A549 (cell line): ENCODE results near the gene NBR1. TPM values are rescaled to one million over a fixed set of nuclear protein-coding genes. Genes with fewer than 3 reads are reported as not detected.

Source experiments
- ATOH8 ChIP-seq: fragments of 250-450 bp; sonication (Bioruptor Pico); IDR thresholded peaks from 2 replicates; pipeline ENCODE4 v1.5.0; 2020; ENCODE audit warnings: low read depth, mild to moderate bottlenecking, moderate library complexity
- BHLHE40 ChIP-seq: IDR thresholded peaks from 2 replicates; pipeline ENCODE4 v1.6.1; 2012; ENCODE audit warnings: low read depth, low read length, inconsistent platforms
- CEBPB ChIP-seq, 2 experiments: fragments of >200 bp in 1 of 2; sonication (Bioruptor Twin) in 1 of 2; formaldehyde crosslinking in 1 of 2; IDR thresholded peaks; 2 replicates each; pipeline ENCODE4 v1.6.1; 2012 to 2016
- CHD4 ChIP-seq: fragments of 200-600 bp; sonication (generic); IDR thresholded peaks from 2 replicates; pipeline ENCODE4 v1.6.1; 2016; ENCODE audit warnings: antibody characterized with exemption, mild to moderate bottlenecking, borderline replicate concordance
- E2F6 ChIP-seq: IDR thresholded peaks from 2 replicates; pipeline ENCODE4 v1.6.1; 2012; ENCODE audit warnings: low read depth, borderline replicate concordance
- EHF ChIP-seq: fragments of 250-450 bp; sonication (Bioruptor Pico); IDR thresholded peaks from 2 replicates; pipeline ENCODE4 v1.5.0; 2020; ENCODE audit warnings: mild to moderate bottlenecking
- EHMT2 ChIP-seq: fragments of 200-600 bp; sonication (generic); IDR thresholded peaks from 2 replicates; pipeline ENCODE4 v1.6.1; 2016; ENCODE audit warnings: antibody characterized with exemption, low read depth, mild to moderate bottlenecking, moderate library complexity
- EP300 ChIP-seq, 2 experiments: fragments of >200 bp; sonication (Bioruptor Twin); formaldehyde crosslinking; IDR thresholded peaks; 2 replicates in 1 of 2; 3 replicates in 1 of 2; pipeline ENCODE4 v1.6.1; 2016 to 2017
- FOSB ChIP-seq: fragments of 250-450 bp; sonication (Bioruptor Pico); IDR thresholded peaks from 2 replicates; pipeline ENCODE4 v1.5.0; 2020; ENCODE audit warnings: mild to moderate bottlenecking, moderate library complexity
- FOXS1 ChIP-seq: fragments of 250-450 bp; sonication (Bioruptor Pico); IDR thresholded peaks from 2 replicates; pipeline ENCODE4 v1.5.0; 2020; ENCODE audit warnings: mild to moderate bottlenecking, moderate library complexity
- HDAC2 ChIP-seq: fragments of 200-600 bp; sonication (generic); IDR thresholded peaks from 2 replicates; pipeline ENCODE4 v1.6.1; 2016
- HES2 ChIP-seq: fragments of >200 bp; sonication (Bioruptor Twin); formaldehyde crosslinking; IDR thresholded peaks from 2 replicates; pipeline ENCODE4 v1.6.1; 2016
- HEYL ChIP-seq: fragments of 250-450 bp; sonication (Bioruptor Pico); IDR thresholded peaks from 2 replicates; pipeline ENCODE4 v1.8.0; 2021; ENCODE audit warnings: mild to moderate bottlenecking, moderate library complexity
- HOXB13 ChIP-seq: fragments of 250-450 bp; sonication (Bioruptor Pico); IDR thresholded peaks from 2 replicates; pipeline ENCODE4 v1.5.0; 2020; ENCODE audit warnings: low read depth, mild to moderate bottlenecking, moderate library complexity
- HOXB5 ChIP-seq: fragments of 250-450 bp; sonication (Bioruptor Pico); IDR thresholded peaks from 2 replicates; pipeline ENCODE4 v1.5.0; 2020; ENCODE audit warnings: mild to moderate bottlenecking, moderate library complexity
- JUNB ChIP-seq: fragments of >200 bp; sonication (Bioruptor Twin); formaldehyde crosslinking; IDR thresholded peaks from 2 replicates; pipeline ENCODE4 v1.6.1; 2016
- KDM1A ChIP-seq: fragments of 200-600 bp; sonication (generic); IDR thresholded peaks from 2 replicates; pipeline ENCODE4 v1.6.1; 2016; ENCODE audit warnings: low read depth, mild to moderate bottlenecking
- KDM5A ChIP-seq: fragments of 200-600 bp; sonication (generic); IDR thresholded peaks from 2 replicates; pipeline ENCODE4 v1.6.1; 2016; ENCODE audit warnings: antibody characterized with exemption, mild to moderate bottlenecking
- MAFK ChIP-seq: fragments of 450-650 bp; IDR thresholded peaks from 2 replicates; pipeline ENCODE4 v1.6.1; 2014; ENCODE audit not compliant: partially characterized antibody
- MAZ ChIP-seq: fragments of 150-350 bp; IDR thresholded peaks from 2 replicates; pipeline ENCODE4 v1.6.1; 2014; ENCODE audit warnings: antibody characterized with exemption, low read depth, low read length, borderline replicate concordance
- MYC ChIP-seq: IDR thresholded peaks from 2 replicates; pipeline ENCODE4 v1.6.1; 2012; ENCODE audit warnings: mild to moderate bottlenecking, inconsistent platforms, low read length, improper control_type of control experiment, borderline replicate concordance
- NR3C1 ChIP-seq: fragments of >200 bp; sonication (Bioruptor Twin); formaldehyde crosslinking; IDR thresholded peaks from 3 replicates; pipeline ENCODE4 v1.6.1; 2017
- PBX3 ChIP-seq: IDR thresholded peaks from 2 replicates; pipeline ENCODE4 v1.6.1; 2012
- POLR2AphosphoS2 ChIP-seq: conservative IDR thresholded peaks from 2 replicates; pipeline ENCODE4 v1.6.1; 2012; ENCODE audit warnings: low read length, improper control_type of control experiment, inconsistent platforms
- RAD21 ChIP-seq, 2 experiments: fragments of >200 bp in 1 of 2; sonication (Bioruptor Twin) in 1 of 2; formaldehyde crosslinking in 1 of 2; IDR thresholded peaks in 1 of 2; conservative IDR thresholded peaks in 1 of 2; 2 replicates in 1 of 2; 3 replicates in 1 of 2; pipeline ENCODE4 v1.6.1; 2012 to 2018; ENCODE audit warnings: inconsistent platforms in 1 of 2
- RARB ChIP-seq: fragments of 250-450 bp; sonication (Bioruptor Pico); IDR thresholded peaks from 2 replicates; pipeline ENCODE4 v1.8.0; 2021; ENCODE audit warnings: mild to moderate bottlenecking, moderate library complexity
- RCOR1 ChIP-seq: fragments of 150-350 bp; IDR thresholded peaks from 2 replicates; pipeline ENCODE4 v1.6.1; 2014; ENCODE audit warnings: antibody characterized with exemption, low read length, low read depth
- REST ChIP-seq: fragments of 200-600 bp; sonication (generic); IDR thresholded peaks from 2 replicates; pipeline ENCODE4 v1.6.1; 2016; ENCODE audit warnings: antibody characterized with exemption, mild to moderate bottlenecking, moderate library complexity
- RFX5 ChIP-seq: fragments of 450-650 bp; IDR thresholded peaks from 2 replicates; pipeline ENCODE4 v1.7.1; 2014; ENCODE audit warnings: antibody characterized with exemption, mild to moderate bottlenecking, moderate library complexity
- RNF2 ChIP-seq: fragments of 200-600 bp; sonication (generic); IDR thresholded peaks from 2 replicates; pipeline ENCODE4 v1.6.1; 2016; ENCODE audit warnings: low read depth, mild to moderate bottlenecking, antibody characterized with exemption, moderate library complexity, borderline replicate concordance
- SREBF2 ChIP-seq: fragments of 450-650 bp; IDR thresholded peaks from 2 replicates; pipeline ENCODE4 v1.6.1; 2014; ENCODE audit warnings: mild to moderate bottlenecking, moderate library complexity
- TP53 ChIP-seq: fragments of 250-450 bp; sonication (Bioruptor Pico); IDR thresholded peaks from 2 replicates; pipeline ENCODE4 v1.5.0; 2021; ENCODE audit warnings: mild to moderate bottlenecking, moderate library complexity
- USF2 ChIP-seq: fragments of 450-650 bp; IDR thresholded peaks from 2 replicates; pipeline ENCODE4 v1.6.1; 2014; ENCODE audit warnings: antibody characterized with exemption
- ZC3H11A ChIP-seq: fragments of 450-650 bp; IDR thresholded peaks from 2 replicates; pipeline ENCODE4 v1.6.1; 2014; ENCODE audit warnings: antibody characterized with exemption, mild to moderate bottlenecking
- ZNF302 ChIP-seq: fragments of 250-450 bp; sonication (Bioruptor Pico); IDR thresholded peaks from 2 replicates; pipeline ENCODE4 v1.9.0; 2021; ENCODE audit warnings: inconsistent platforms, mild to moderate bottlenecking, moderate library complexity
- ZSCAN20 ChIP-seq: fragments of 250-450 bp; sonication (Bioruptor Pico); IDR thresholded peaks from 2 replicates; pipeline ENCODE4 v1.8.0; 2022; ENCODE audit warnings: mild to moderate bottlenecking, moderate library complexity
- polyA plus RNA-seq, 4 experiments: library from polyadenylated mRNA; depleted of rRNA in 3 of 4; stranded (reverse); fragments of >200 nt; fragmentation: RNase III in 1 of 4; extraction: RNeasy Plus Mini Kit Qiagen cat#74134 plus additional on column Dnase treatment in 1 of 4; gene quantifications; 2 replicates in 3 of 4; 3 replicates in 1 of 4; pipeline ENCODE4 v1.2.3, GENCODE V29; 2011 to 2017

Gene NBR1
- polyA plus RNA-seq, 2 of the 4 experiments (the other 2 are of a cell fraction): 41.8 to 86.8 TPM

GRCh38 chr17:43211480-43212402 is 40.7 kb downstream of the NBR1 start, which contains the start of gene TMEM106A (continued):
- TF ChIP-seq RAD21 (conservative IDR thresholded peaks at IDR 0.05 in 1 of 2, IDR thresholded peaks at IDR 0.05 in 1 of 2) (0 out of 5 replicates have a peak, but pooled peaks of 1 of the 2 experiments have one; percentile 16), EP300 (IDR thresholded peaks at IDR 0.05) (no peak), ZC3H11A (no peak), HOXB5 (CRISPR knock-in tag) (no peak), KDM1A (no peak), FOSB (CRISPR knock-in tag) (no peak), KDM5A (no peak), TP53 (CRISPR knock-in tag) (no peak), HDAC2 (no peak), POLR2AphosphoS2 (no peak), USF2 (no peak), RCOR1 (no peak), HOXB13 (CRISPR knock-in tag) (no peak), ATOH8 (CRISPR knock-in tag) (no peak), CHD4 (no peak), MAZ (no peak), NR3C1 (no peak), RFX5 (no peak), JUNB (no peak), HES2 (no peak), PBX3 (no peak), MAFK (no peak), FOXS1 (no peak), BHLHE40 (no peak), CEBPB (IDR thresholded peaks at IDR 0.05) (no peak), EHMT2 (no peak), SREBF2 (no peak), REST (no peak), ZNF302 (CRISPR knock-in tag) (no peak), HEYL (CRISPR knock-in tag) (no peak), EHF (CRISPR knock-in tag) (no peak), RARB (CRISPR knock-in tag) (no peak), RNF2 (no peak), MYC (no peak), ZSCAN20 (no peak), E2F6 (no peak)
